HG03565 (cell line): ENCODE measurements around the gene CHIC1.
"Not testable (repeated sequence)": the region's sequence is repeated elsewhere in the genome, so short reads cannot be mapped to it uniquely, and the experiment has no call there.

Source experiments
- ATAC-seq: cut with Tn5 transposase; IDR thresholded peaks from one replicate; pipeline ENCODE4 v1.9.1; 2021; ENCODE audit warnings: mild to moderate bottlenecking, moderate library complexity; ENCODE audit not compliant: unreplicated experiment

Gene CHIC1

DNA sequence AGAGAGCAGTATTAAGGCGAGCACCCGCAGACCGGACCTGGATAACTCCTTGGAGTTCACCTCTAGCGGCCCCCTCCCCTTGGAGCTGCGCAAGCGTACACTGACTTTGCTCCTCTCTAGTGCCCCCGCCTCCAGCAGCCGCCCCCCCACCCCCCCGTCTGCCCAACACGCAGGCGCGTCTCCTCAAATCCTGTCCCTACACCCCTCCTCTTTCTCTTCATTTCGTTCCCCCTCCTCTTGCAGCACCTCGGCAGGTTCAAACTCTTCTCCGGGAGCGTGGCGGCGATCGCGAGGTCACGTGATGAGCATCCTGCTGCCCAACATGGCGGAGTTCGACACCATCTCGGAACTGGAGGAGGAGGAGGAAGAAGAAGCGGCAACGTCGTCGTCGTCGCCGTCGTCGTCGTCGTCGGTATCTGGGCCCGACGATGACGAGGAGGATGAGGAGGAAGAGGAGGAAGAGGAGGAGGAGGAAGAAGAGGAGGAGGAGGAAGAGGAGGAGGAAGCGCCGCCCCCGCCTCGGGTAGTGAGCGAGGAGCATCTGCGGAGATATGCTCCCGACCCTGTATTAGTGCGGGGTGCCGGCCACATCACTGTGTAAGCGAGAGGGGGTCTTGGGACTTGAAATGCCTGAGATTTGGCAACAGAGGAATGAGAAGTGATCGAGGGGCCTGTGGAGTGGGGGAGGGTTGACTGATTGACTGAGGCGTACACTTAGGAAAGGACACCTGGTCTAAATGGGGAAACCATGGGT is at the start of gene CHIC1:
Gene CHIC1, plus strand, starts transcription at position 214 of the 754 bp plus-strand sequence. Its CDS starts 88 bp downstream, at position 302.
- peak; percentile 53 for ATAC-seq

DNA sequence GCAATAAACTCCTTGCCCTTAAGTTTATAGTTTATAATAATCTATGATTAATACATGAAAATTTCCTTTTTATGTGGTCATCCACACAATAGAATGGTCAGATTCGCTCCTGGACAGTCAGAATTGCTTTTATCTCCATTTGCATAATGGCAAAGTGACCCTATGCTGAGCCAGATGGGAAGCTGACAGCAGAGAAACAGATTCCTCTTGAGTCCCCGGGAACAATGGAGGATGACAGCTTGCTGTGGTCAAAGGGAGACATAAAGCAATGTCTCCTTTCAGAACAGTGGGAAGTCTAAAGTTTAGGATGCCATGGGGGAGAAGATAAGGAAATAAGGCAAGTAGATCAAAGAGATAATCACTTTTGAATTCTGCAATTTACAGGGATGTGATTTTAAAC is 40.2 kb upstream of the CHIC1 start:
- not testable (repeated sequence) for ATAC-seq

DNA sequence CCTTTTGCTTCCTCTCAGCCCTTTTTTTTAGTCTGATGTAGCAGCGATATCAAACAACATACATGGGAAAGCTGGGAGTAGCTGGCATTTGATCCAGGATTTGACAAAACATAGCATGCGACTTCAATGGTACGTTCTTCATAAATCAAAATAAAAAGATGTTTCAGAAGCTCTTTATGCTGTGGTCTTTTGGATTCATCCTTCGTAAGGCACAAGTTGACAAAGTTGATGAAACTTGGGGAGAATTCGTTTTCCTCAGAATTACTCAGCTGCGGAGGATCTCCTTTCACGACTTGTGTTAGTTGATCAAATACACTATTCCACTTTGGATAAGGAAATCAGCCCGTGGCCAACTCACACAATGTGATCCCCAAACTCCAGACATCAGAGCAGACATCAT is 38.1 kb upstream of the CHIC1 start:
- ATAC-seq: no peak

DNA sequence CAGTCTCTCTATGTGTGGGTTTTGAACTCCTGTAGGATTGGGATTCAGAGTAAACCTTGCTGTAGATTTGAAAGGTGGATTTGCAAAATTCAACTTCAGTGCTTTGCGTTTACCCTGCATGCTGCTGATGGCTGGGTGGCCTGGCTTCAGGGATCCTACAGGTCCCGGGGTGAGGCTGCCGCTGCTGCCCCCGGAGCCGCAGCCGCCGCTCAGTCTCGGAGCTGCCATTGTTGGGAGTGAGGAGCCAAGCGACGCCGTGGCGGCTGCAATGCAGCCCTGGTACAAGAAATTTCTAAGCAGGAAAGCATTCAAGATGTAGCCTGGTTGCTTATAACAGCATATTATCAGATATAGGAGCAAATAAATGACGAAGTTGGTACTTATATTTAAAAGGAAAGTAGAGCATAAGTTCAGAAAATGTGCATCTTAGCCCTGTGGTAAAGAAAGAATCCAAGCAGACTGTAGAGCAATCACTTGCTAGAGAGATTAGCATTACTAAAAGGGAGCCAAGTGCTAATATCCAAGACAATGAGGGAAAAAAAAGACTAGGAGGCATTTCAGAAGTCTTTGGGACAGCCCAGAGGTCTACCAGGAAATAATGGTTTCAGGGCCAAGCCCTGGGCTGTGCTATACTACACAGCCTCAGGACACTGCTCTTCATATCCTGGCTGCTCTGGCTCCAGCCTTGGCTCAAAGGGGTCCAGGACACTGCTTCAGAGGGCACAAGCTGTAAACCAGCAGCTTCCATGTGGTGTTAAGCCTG is 36.9 kb upstream of the CHIC1 start:
- ATAC-seq: no peak

DNA sequence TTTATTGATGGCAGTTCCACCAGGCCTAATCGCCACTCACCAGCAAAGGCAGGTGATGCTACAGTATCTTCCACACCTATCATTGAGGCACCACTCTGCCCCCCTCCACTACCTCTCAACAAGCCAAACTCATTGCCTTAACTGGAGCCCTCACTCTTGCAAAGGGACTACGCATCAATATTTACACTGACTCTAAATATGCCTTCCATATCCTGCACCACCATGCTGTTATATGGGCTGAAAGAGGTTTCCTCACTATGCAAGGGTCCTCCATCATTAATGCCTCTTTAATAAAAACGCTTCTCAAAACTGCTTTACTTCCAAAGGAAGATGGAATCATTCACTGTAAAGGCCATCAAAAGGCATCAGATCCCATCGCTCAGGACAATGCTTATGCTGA is 31.3 kb upstream of the CHIC1 start:
- ATAC-seq: not testable (repeated sequence)

DNA sequence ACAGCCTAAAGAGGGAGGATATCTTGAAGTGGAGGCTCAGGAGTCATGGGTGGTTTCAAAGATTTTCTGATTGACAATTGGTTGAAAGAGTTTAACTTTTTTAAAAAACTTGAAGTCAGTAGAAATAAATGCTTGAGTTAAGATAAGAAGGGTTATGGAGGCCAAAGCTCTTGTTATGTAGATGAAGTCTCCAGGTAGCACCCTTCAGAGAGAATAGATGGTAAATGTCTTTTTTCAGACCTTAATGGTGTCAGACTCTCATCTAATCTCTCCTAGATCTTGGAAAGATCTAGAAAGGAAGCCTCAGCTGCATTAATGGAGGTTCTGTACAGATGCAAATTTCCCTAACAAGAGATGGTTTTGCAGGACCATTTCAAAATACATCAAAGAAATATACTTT is 6.8 kb upstream of the CHIC1 start:
- no peak for ATAC-seq

DNA sequence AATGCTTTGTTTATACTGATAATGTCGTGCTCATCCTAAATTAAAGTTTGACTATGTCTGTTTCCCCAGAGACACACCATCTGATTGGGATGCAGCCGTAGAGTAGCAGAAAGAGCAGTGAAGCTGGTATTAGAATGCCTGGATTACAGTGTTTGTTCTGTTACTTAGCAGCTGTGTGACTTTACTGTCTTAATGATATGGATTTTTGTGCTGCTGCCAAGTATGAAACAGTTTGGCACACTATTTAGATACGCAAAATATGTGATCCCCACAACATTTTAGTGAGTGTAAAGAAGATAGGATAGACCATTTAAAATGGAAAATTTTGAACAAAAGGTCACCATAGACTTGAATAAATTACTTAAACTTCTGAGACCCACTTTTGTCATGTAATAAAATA is 1.2 kb upstream of the CHIC1 start:
- no peak for ATAC-seq

DNA sequence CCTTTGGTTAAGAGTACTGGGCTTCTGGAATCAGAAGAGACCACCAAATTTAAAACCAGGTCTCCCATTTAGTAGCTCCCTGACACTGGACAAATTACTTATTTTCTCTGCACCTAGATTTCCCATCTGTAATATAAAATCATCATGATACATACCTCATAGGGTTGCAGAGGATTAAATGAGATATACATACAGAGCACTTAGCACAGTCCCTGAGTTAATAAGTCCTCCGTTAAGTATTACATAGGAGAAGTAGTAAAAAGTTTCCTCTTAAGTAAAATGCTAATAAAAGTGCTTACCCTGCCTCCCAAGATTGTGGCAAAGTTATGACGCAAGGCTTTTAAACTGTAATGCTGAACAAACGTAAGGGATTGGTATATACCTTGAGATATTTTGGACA is 539 bp upstream of the CHIC1 start:
- no peak for ATAC-seq

DNA sequence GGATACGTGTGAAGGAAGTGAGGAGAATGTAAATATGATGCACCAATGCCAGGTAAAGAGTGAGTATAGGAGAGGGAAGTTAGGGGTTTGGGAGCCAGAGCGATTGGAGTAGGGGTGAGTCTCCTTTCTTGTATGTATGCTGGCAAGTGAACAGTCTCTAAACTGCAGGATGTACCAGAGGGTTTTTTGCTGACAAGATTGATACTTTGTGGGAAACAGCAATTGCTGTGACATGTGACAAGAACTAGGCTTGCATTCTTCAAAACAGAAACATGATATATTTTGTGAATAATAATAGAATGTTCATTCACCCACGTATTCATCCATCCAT is 706 bp downstream of the CHIC1 start:
- ATAC-seq: peak; percentile 33

DNA sequence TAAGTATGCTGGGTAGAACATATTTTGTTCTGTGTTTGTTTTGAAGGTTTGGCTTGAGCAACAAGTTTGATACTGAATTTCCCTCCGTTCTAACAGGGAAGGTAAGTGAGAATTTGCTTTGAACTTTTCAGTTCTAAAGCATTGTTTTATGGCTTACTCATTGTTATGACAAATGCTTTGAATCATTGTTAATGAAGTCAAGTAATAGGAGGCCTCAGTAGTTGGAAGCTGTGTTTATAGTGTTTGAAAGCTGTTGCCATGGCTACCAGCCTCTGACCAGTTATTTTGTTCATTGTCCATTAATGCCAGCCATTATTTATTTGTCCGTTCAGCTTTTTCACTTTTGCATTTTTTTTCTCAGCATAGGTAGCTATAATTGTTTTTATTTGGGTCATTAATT is 14.4 kb downstream of the CHIC1 start:
- no peak for ATAC-seq

DNA sequence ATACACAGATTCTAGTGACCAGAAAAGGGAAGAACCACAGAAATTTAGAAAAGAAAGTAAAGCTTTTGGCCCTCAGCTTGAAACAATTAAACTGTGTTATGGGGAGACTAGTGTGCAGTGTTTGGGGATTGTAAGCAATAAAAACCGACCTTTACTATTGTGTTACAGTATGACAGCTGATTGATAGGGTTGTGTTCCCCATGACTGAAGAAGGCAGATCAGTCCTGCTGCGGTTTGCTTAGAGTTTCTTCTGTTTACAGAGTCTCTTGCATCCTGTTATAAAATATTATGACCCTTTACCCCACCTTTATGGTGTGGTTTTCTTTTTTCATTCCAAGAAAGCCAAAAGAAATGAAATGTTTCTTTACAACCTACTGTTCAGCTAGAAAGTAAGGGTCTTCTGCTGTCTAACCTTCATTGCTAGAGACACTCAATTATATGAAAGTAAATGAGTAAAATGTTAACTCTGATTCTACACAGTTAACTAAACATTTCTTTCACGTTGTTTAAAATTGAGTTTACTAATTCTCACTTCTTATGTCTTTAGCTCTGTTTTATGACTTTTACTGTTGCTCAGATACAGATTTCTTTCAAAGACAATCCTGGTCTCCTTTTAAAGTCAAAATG is 18.1 kb downstream of the CHIC1 start:
- no peak for ATAC-seq

DNA sequence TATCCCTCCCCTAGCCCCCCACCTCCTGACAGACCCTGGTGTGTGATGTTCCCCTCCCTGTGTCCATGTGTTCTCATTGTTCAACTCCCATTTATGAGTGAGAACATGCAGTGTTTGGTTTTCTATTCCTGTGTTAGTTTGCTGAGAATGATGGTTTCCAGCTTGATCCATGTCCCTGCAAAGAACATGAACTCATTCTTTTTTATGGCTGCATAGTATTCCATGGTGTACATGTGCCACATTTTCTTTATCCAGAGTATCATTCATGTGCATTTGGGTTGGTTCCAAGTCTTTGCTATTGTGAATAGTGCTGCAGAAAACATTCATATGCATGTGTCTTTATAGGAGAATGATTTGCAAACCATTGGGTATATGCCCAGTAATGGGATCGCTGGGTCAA is 34.8 kb downstream of the CHIC1 start:
- not testable (repeated sequence) for ATAC-seq

DNA sequence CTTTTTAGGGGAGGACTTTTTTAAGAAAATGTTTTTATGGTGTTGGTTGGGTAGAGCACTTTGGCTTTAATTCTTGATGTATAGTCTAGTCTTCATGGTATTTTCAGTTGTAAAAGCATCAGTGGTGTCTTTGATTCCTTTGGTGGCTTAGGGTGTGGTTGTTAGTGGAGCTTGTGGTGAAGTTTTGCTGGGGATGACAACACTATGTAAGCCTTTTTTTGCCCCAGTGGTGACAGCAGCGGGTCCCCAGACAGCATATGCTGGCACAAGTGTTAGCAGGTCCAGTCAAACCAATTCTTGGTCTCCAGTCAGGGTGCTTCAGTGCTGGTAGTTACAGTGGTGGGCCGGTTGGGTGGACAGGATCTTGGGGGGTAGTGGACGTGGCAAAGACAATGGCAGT is 52.0 kb downstream of the CHIC1 start:
- ATAC-seq: no peak

DNA sequence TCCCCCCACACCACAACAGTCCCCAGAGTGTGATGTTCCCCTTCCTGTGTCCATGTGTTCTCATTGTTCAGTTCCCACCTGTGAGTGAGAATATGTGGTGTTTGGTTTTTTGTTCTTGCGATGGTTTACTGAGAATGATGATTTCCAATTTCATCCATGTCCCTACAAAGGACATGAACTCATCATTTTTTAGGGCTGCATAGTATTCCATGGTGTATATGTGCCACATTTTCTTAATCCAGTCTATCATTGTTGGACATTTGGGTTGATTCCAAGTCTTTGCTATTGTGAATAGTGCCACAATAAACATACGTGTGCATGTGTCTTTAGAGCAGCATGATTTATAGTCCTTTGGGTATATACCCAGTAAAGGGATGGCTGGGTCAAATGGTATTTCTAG is 78.7 kb downstream of the CHIC1 start:
- not testable (repeated sequence) for ATAC-seq

DNA sequence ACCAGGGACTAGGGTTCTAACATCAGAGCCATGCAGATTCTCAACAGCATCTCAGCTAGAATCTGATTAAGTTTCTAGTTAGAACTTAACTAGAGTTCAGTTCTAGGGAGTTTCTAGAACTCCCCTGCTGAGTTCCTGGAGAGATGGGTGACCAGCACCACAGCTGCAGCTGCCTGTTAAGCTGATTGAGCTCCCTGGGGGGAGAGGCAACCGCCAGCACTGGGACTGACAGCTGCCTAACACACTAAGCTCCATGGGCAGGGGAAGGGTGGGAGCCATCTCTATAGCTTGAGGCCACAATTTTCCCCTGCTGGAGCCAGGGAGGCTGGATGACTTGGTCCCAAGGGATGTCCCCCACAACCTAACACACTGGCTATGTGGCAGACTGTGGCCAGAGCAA is 84.2 kb downstream of the CHIC1 start:
- ATAC-seq: no peak

DNA sequence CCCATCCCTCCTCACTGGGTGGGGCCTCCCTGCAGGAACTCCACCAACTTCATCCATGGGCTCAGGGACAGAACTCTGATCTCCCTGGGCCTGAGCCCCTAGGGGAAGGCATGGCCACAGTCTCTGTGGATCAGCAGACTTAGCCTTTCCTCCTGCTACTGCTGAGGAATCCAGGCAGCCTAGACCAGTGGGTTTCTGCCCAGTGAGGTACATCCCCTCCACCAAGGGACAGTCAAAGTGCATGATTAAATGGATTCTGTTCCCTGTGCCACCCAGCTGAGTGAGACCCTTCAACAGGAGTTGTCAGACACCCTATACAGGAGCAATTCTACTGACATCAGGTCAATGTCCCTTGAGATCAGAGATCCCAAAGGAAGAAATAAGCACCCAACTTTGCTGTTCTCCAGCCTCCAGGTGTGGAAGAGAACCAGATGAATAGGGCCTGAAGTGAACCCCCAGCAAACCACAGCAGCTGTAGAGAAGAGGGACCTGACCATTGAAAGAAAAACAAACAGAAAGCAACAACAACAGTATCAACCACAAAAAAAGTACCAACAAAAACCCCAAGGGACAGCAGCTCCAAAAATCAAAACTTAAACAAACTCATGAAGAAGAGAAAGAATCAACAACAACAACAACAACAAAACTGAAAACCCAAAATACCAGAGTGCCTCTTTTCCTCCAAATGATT is 84.8 kb downstream of the CHIC1 start:
- ATAC-seq: no peak

DNA sequence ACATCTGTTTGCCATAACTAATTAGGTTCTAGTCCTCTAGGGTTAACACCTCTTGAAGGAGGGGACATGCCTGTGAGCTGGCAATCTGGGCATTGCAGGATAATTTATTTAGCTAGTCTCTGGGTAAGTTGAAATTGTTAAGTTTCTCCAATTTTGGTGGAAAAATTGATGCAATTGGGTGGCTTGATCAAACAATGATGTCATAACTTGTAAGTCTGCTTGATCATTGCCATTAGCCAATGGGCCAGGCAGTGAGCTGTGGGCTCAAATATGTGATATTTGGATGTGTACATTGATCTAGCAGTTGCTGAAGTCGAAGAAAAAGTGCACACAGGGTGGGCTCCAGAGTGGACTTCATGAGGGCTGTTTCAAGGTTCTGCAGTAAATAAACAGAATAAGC is 98.3 kb downstream of the CHIC1 start:
- not testable (repeated sequence) for ATAC-seq

DNA sequence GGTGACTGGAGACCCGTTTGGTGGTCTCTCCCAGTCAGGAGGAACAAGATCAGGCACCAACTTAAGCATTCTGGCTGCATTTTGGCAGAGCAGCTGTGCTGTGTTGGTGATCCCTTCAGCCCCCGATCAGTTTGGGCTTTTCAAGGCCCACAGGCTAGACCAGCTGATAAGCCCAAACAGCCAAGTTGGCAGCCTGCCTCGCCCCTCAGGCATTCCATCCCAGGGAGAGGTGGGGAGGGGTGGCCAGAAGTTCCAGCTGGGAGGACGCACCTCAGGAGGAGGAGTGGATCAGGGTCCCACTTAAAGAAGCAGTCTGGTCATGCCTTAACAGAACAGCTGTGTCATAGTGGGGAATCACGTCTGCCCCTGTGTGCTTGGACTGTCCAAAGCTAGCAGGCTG is 105.8 kb downstream of the CHIC1 start:
- no peak for ATAC-seq

DNA sequence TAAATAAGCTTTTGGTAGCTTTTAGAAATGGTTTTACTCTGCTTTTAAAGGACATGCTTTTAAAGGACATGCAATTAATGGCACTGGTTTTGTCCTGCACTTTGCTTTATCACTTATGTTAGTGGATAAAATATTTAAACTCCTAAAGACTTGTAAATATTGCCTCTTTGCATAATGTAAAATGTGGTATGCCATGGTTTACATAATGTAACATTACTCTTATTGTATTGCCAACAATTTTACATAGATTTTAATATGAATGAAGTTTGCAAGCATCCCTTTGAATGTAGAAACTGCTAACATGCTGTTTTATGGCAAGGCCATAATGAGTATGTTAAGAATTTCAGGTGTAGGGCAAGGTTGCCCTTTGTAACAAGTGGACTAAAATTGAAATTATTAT is 118.4 kb downstream of the CHIC1 start:
- no peak for ATAC-seq

DNA sequence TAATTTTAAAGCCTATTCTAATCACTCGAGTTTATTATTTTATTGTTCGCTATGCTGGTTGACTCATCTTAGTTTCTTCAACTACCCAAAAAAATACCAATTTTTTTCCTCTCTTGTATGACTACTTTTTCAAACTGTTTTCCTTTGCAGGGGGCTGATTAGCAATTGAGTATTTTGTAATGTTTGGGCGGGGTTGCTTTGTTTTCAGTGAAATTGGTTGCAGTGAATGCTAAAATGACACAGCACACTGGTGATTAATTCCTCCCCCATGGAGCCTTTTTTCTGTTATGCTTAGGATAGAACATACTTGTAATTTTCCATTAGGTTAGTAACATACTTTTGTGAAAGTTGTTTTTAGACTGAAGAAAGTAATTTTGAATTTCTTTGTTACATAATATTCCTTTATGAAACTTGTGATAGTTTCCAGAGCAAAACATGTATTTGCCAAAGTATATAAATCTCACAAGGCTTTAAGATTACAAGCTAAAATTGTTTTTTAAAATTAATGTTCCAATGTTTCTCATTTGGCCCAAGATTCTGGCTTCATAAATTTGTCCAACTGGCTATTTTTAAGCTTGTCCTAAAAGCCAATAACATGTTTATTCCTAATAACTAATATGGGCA is 120.4 kb downstream of the CHIC1 start:
- ATAC-seq: no peak

DNA sequence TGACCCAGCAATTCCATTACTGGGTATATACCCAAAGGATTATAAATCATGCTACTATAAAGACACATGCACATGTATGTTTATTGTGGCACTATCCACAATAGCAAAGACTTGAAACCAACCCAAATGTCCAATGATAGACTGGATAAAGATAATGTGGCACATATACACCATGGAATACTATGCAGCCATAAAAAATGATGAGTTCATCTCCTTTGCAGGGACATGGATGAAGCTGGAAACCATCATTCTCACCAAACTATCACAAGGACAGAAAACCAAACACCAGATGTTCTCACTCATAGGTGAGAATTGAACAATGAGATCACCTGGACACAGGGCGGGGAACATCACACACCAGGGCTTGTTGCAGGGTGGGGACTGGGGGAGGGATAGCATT is 144.0 kb downstream of the CHIC1 start:
- ATAC-seq: not testable (repeated sequence)
